Kidney (tissue), 14 donors: ENCODE results near the gene R3HCC1L. TPM values are rescaled to one million over a fixed set of nuclear protein-coding genes. Genes with fewer than 3 reads are reported as not detected.

Experiments
- DNase-seq, 5 donors: peaks; one replicate each; pipeline ENCODE4 v3.0.0-alpha.2; 2013 to 2020
- FAIRE-seq: peaks from 2 replicates; lab custom pipeline; 2012; peaks lifted over from hg19 to GRCh38; lab: Jason Lieb, UNC
- H3K27ac ChIP-seq, 2 donors: one replicate each; pipeline ENCODE4 v1.7.0; 2013; ENCODE audit warnings: low read depth in 2 of 2, low read length in 2 of 2, inconsistent platforms in 1 of 2
- H3K27me3 ChIP-seq: one replicate; pipeline ENCODE4 v1.7.1; 2013; ENCODE audit warnings: low read length, inconsistent platforms; ENCODE audit not compliant: control insufficient read depth, insufficient read depth
- H3K36me3 ChIP-seq, 3 donors: one replicate each; pipeline versions ENCODE4 v1.7.0 to v1.7.1; 2013; ENCODE audit warnings: low read length in 3 of 3, control low read depth in 1 of 3, inconsistent platforms in 1 of 3; ENCODE audit not compliant: insufficient read depth in 3 of 3, control insufficient read depth in 2 of 3
- H3K4me1 ChIP-seq, 3 donors: one replicate each; pipeline versions ENCODE4 v1.7.0 to v1.7.1; 2013; ENCODE audit warnings: low read length in 3 of 3, inconsistent platforms in 1 of 3, low read depth in 1 of 3; ENCODE audit not compliant: control insufficient read depth in 2 of 3, insufficient read depth in 2 of 3
- H3K4me3 ChIP-seq, 3 donors: one replicate each; pipeline versions ENCODE4 v1.7.0 to v1.8.1; 2013; ENCODE audit warnings: low read length in 3 of 3, control low read depth in 1 of 3, inconsistent platforms in 1 of 3
- H3K9ac ChIP-seq, 3 donors: one replicate each; pipeline versions ENCODE4 v1.7.0 to v1.7.1; 2013; ENCODE audit warnings: low read length in 3 of 3, control low read depth in 1 of 3, inconsistent platforms in 1 of 3
- H3K9me3 ChIP-seq, 3 donors: one replicate each; pipeline versions ENCODE4 v1.7.0 to v1.7.1; 2013; ENCODE audit warnings: low read length in 3 of 3, control low read depth in 1 of 3, inconsistent platforms in 1 of 3; ENCODE audit not compliant: control insufficient read depth in 2 of 3, insufficient read depth in 1 of 3
- CTCF ChIP-seq: IDR thresholded peaks from 3 replicates; pipeline ENCODE4 v1.5.1; 2012; ENCODE audit warnings: mild to moderate bottlenecking, moderate library complexity, borderline replicate concordance; ENCODE audit not compliant: insufficient read depth; ENCODE audit errors: extremely low read depth
- intact Hi-C: fragments of 100-400 bp; cut with DNase I; formaldehyde crosslinking; loops from one replicate; pipeline ENCODE4 v1.11.1; 2022
- polyA plus RNA-seq: library from polyadenylated mRNA; stranded (reverse); fragments of 350-450 nt; fragmentation: Illumina TruSeq; extraction: RNeasy Lipid Tissue Mini Kit (QIAGEN cat#74804); gene quantifications from one replicate; pipeline ENCODE4 v1.2.3, GENCODE V29; 2014; ENCODE audit warnings: low read depth, low replicate concordance; ENCODE audit not compliant: insufficient read depth
- total RNA-seq: library from RNA; stranded (reverse); fragmentation: NEBNext Ultra II Directional; extraction: Animal tissue kit (Norgen Biotek cat#: 25700); gene quantifications from one replicate; pipeline ENCODE4 v1.2.1, GENCODE V29; 2021
- donor health status: control.
- donor health status: control.
- donor health status: control.
- donor health status: control.
- donor health status: control.
- donor health status: DM: yes; HTN: yes; CAD: no.
- donor health status: Normal renal cell carcinoma (clear cell type).

Gene R3HCC1L
- total and polyA plus RNA-seq, 2 donors from 2014 or later = 9.7 to 17.0 TPM

GRCh38 chr10:98261436-98262277 is 127.2 kb downstream of the R3HCC1L start:
- intact Hi-C loops = no loop called here
- Histone ChIP-seq H3K27ac (no peak overlapping the region), H3K36me3 (peaks cover 0 to 3% (median 0%) of the 10 kb centered on the region in 3 donors), H3K4me3 (no peak overlapping the region), H3K4me1 (no peaks in the 10 kb centered on the region), H3K27me3 (no peaks in the 10 kb centered on the region), H3K9ac (no peak overlapping the region), H3K9me3 (no peaks in the 10 kb centered on the region)
- DNase-seq (peak in 1 of 5 donors; percentile 24), FAIRE-seq (no peak)
- no peak for TF ChIP-seq CTCF

- Histone ChIP-seq H3K4me3 (no peak overlapping the region), H3K27ac (no peak overlapping the region), H3K27me3 (no peaks in the 10 kb centered on the region), H3K9ac (no peak overlapping the region), H3K4me1 (peaks cover 0 to 3% (median 0%) of the 10 kb centered on the region in 3 donors), H3K9me3 (no peaks in the 10 kb centered on the region), H3K36me3 (peaks cover 0 to 3% (median 0%) of the 10 kb centered on the region in 3 donors)
- DNase-seq (peak in 2 of 5 donors; percentile 33 to 82), FAIRE-seq (no peak)
- intact Hi-C loops = no loop called here
- TF ChIP-seq CTCF = peak; percentile 39
Measured at GRCh38 chr10:98262571-98262970, 128.1 kb downstream of the R3HCC1L start.

- FAIRE-seq = no peak
Measured at GRCh38 chr10:98263088-98263487, 128.6 kb downstream of the R3HCC1L start.

More at GRCh38 chr10:98263088-98263487, 128.6 kb downstream of the R3HCC1L start:
- Histone ChIP-seq H3K27ac (no peak overlapping the region), H3K9me3 (no peaks in the 10 kb centered on the region), H3K4me1 (peaks cover 0 to 6% (median 0%) of the 10 kb centered on the region in 3 donors), H3K36me3 (peaks cover 0 to 3% (median 0%) of the 10 kb centered on the region in 3 donors), H3K9ac (no peak overlapping the region), H3K4me3 (no peak overlapping the region), H3K27me3 (no peaks in the 10 kb centered on the region)
- TF ChIP-seq CTCF = no peak
- no peak for DNase-seq
- intact Hi-C loops = no loop called here
